Measurements from ENCODE around the gene ZMYND15.

- TF ChIP-seq EZH2 (IDR thresholded peaks at IDR 0.05; ENCODE audit: borderline replicate concordance, low read depth, low read length, severe bottlenecking) = no peak
- no peak for TF ChIP-seq CTCF (IDR thresholded peaks at IDR 0.05; ENCODE audit: extremely low read depth in 1 of 2, insufficient read depth in 1 of 2, low read depth in 1 of 2, low read length in 2 of 2)
- no peak for TF ChIP-seq POLR2A (IDR thresholded peaks at IDR 0.05; ENCODE audit: low read depth, low read length)
- TF ChIP-seq POLR2AphosphoS5 (IDR thresholded peaks at IDR 0.05; ENCODE audit: insufficient read depth, low read depth, low read length) = no peak
- no peak for TF ChIP-seq JUN (IDR thresholded peaks at IDR 0.05; ENCODE audit: borderline replicate concordance, insufficient read depth, insufficient read length, low read depth)
- no peak for TF ChIP-seq MAX (IDR thresholded peaks at IDR 0.05; ENCODE audit: insufficient read depth, insufficient read length)
- TF ChIP-seq MYC (IDR thresholded peaks at IDR 0.05; ENCODE audit: low read depth, low read length) = no peak
- TF ChIP-seq GATA2 (IDR thresholded peaks at IDR 0.05; ENCODE audit: insufficient read depth, insufficient read length, low read depth, low read length) = no peak
- TF ChIP-seq FOS (IDR thresholded peaks at IDR 0.05; ENCODE audit: borderline replicate concordance, insufficient read depth, low read length) = no peak
Observed at GRCh38 chr17:4748686-4749085, 9.1 kb downstream of the ZMYND15 start.
